GM06990 (cell line): Measurements from ENCODE around the gene CDCP1.

Source experiments
- DNase-seq: peaks from one replicate; pipeline ENCODE4 v3.0.0-alpha.2; 2011; ENCODE audit not compliant: insufficient read length; ENCODE audit errors: extremely low read depth
- H3K27me3 ChIP-seq: replicated peaks from 2 replicates; pipeline ENCODE4 v1.6.0; 2011; ENCODE audit warnings: low read length; ENCODE audit not compliant: control insufficient read depth, insufficient read depth
- H3K36me3 ChIP-seq: 2 replicates; pipeline ENCODE4 v1.5.1; 2011; ENCODE audit warnings: low read length; ENCODE audit not compliant: control insufficient read depth, insufficient read depth
- H3K4me3 ChIP-seq: replicated peaks from 2 replicates; pipeline ENCODE4 v1.5.1; 2011; ENCODE audit warnings: low read depth, mild to moderate bottlenecking, control low read depth, low read length
- CTCF ChIP-seq: IDR thresholded peaks from 2 replicates; pipeline ENCODE4 v1.5.1; 2011; ENCODE audit warnings: low read length, control low read depth, mild to moderate bottlenecking, inconsistent platforms; ENCODE audit not compliant: insufficient read depth, poor library complexity, severe bottlenecking

CDCP1 gene

GRCh38 chr3:45037720-45038455 is 108.3 kb downstream of the CDCP1 start:
- TF ChIP-seq CTCF: peak; percentile 94
- H3K27me3 ChIP-seq: no peaks in the 10 kb centered on the region
- DNase-seq: peak; percentile 66
- no peaks in the 10 kb centered on the region for H3K36me3 ChIP-seq
- H3K4me3 ChIP-seq: no peak overlapping the region

GRCh38 chr3:45035441-45036301 is 110.5 kb downstream of the CDCP1 start:
- Histone ChIP-seq H3K27me3 (no peaks in the 10 kb centered on the region; the same call in 1 of the 2 replicates), H3K4me3 (no peak overlapping the region), H3K36me3 (no peaks in the 10 kb centered on the region)
- TF ChIP-seq CTCF: no peak
- no peak for DNase-seq

- no peaks in the 10 kb centered on the region; the same call in 1 of the 2 replicates for H3K27me3 ChIP-seq
- peak; percentile 28 for DNase-seq
Observed at GRCh38 chr3:45034612-45035252, 111.4 kb downstream of the CDCP1 start.

GRCh38 chr3:45033791-45034190 is 112.4 kb downstream of the CDCP1 start:
- no peak overlapping the region for H3K4me3 ChIP-seq
- H3K36me3 ChIP-seq: no peaks in the 10 kb centered on the region
- no peaks in the 10 kb centered on the region; the same call in 1 of the 2 replicates for H3K27me3 ChIP-seq
- no peak for DNase-seq
- no peak for TF ChIP-seq CTCF

More at GRCh38 chr3:45034612-45035252, 111.4 kb downstream of the CDCP1 start:
- H3K36me3 ChIP-seq: no peaks in the 10 kb centered on the region
- no peak for TF ChIP-seq CTCF
- no peak overlapping the region for H3K4me3 ChIP-seq
